Measurements from ENCODE around the gene LSMEM2. TPM values are rescaled to one million over a fixed set of nuclear protein-coding genes. Genes with fewer than 3 reads are reported as not detected.
"Not testable (repeated sequence)": the region's sequence is repeated elsewhere in the genome, so short reads cannot be mapped to it uniquely, and the experiment has no call there.

Gene LSMEM2
- total RNA-seq, 1 donor from 2014 or later, result 29.6 TPM

- intact Hi-C loops (cut with DNase I), result no loop called here
- DNase-seq (peak; percentile 88), ATAC-seq (ENCODE audit: poor library complexity) (peak; percentile 51)
These were observed 24.3 kb downstream of the LSMEM2 start, which contains the start of gene HYAL1 for GRCh38 chr3:50303013-50303815. TSS of gene HYAL1 (minus strand) at chr3:50303574. CDS start at chr3:50302956, 618 bp downstream.

GRCh38 chr3:50304601-50305000, 25.7 kb downstream of the LSMEM2 start:
- intact Hi-C loops (cut with DNase I), result no loop called here
- no peak for ATAC-seq (ENCODE audit: poor library complexity)
- peak; percentile 16 for DNase-seq

GRCh38 chr3:50312041-50312440, 33.2 kb downstream of the LSMEM2 start:
- ATAC-seq (ENCODE audit: poor library complexity); DNase-seq; intact Hi-C loops (cut with DNase I): not testable (repeated sequence)

GRCh38 chr3:50314342-50314741, 35.5 kb downstream of the LSMEM2 start:
- intact Hi-C loops (cut with DNase I), result no loop called here
- DNase-seq (no peak), ATAC-seq (ENCODE audit: poor library complexity) (peak; percentile 44)

- intact Hi-C loops (cut with DNase I), result no loop called here
- no peak for DNase-seq
- ATAC-seq (ENCODE audit: poor library complexity), result no peak
These were observed 35.9 kb downstream of the LSMEM2 start for GRCh38 chr3:50314816-50315215.

GRCh38 chr3:50316657-50317242, 37.9 kb downstream of the LSMEM2 start:
- ATAC-seq (ENCODE audit: poor library complexity) (no peak), DNase-seq (no peak)
- intact Hi-C loops (cut with DNase I), result no loop called here

- DNase-seq, result no peak
- intact Hi-C loops (cut with DNase I), result no loop called here
- ATAC-seq (ENCODE audit: poor library complexity), result no peak
These were observed 38.4 kb downstream of the LSMEM2 start for GRCh38 chr3:50317300-50317699.

GRCh38 chr3:50318163-50318562, 39.3 kb downstream of the LSMEM2 start:
- no peak for DNase-seq
- intact Hi-C loops (cut with DNase I), result no loop called here
- no peak for ATAC-seq (ENCODE audit: poor library complexity)

GRCh38 chr3:50318615-50319014, 39.7 kb downstream of the LSMEM2 start:
- ATAC-seq (ENCODE audit: poor library complexity) (no peak), DNase-seq (no peak)
- intact Hi-C loops (cut with DNase I), result no loop called here

GRCh38 chr3:50319181-50319893, 40.5 kb downstream of the LSMEM2 start:
- intact Hi-C loops (cut with DNase I), result no loop called here
- no peak for ATAC-seq (ENCODE audit: poor library complexity)
- DNase-seq, result no peak

GRCh38 chr3:50319894-50320625, 41.2 kb downstream of the LSMEM2 start:
- ATAC-seq (ENCODE audit: poor library complexity) (no peak), DNase-seq (no peak)
- intact Hi-C loops (cut with DNase I), result loop anchor here (5.0 kb wide), 1 partner anchor 48 kb away; no protein-coding TSS in a partner anchor

- peak; percentile 88 for DNase-seq
- peak; percentile 73 for ATAC-seq (ENCODE audit: poor library complexity)
- intact Hi-C loops (cut with DNase I), result loop anchor here (5.0 kb wide), 1 partner anchor 49 kb away; no protein-coding TSS in a partner anchor
These were observed 42.0 kb downstream of the LSMEM2 start for GRCh38 chr3:50320853-50321335.

GRCh38 chr3:50321336-50322114, 42.6 kb downstream of the LSMEM2 start:
- intact Hi-C loops (cut with DNase I), result loop anchor here (5.0 kb wide), 1 partner anchor 49 kb away; no protein-coding TSS in a partner anchor
- DNase-seq (peak; percentile 94), ATAC-seq (ENCODE audit: poor library complexity) (peak; percentile 89)

GRCh38 chr3:50322115-50322385, 43.2 kb downstream of the LSMEM2 start:
- ATAC-seq (ENCODE audit: poor library complexity), result no peak
- intact Hi-C loops (cut with DNase I), result loop anchor here (5.0 kb wide), 1 partner anchor 50 kb away; no protein-coding TSS in a partner anchor
- DNase-seq, result no peak

- DNase-seq (peak; percentile 84), ATAC-seq (ENCODE audit: poor library complexity) (no peak)
- intact Hi-C loops (cut with DNase I), result loop anchor here (5.0 kb wide), 1 partner anchor 50 kb away; no protein-coding TSS in a partner anchor
These were observed 43.7 kb downstream of the LSMEM2 start, which contains the start of gene HYAL2 for GRCh38 chr3:50322386-50323091. TSS of gene HYAL2 (minus strand) at chr3:50322745. CDS start at chr3:50320489, 2,256 bp downstream.

GRCh38 chr3:50323092-50323600, 44.3 kb downstream of the LSMEM2 start:
- DNase-seq, result no peak
- no peak for ATAC-seq (ENCODE audit: poor library complexity)

More at GRCh38 chr3:50323092-50323600, 44.3 kb downstream of the LSMEM2 start:
- intact Hi-C loops (cut with DNase I), result loop anchor here (5.0 kb wide), 1 partner anchor 51 kb away; no protein-coding TSS in a partner anchor

All from Right ventricle myocardium superior (tissue), 1 donor.